ENCODE results near the gene GRK3.
"Not testable (repeated sequence)": the region's sequence is repeated elsewhere in the genome, so short reads cannot be mapped to it uniquely, and the experiment has no call there.

GRK3 gene

GRCh38 chr22:25531677-25532076 lies 32.8 kb upstream of the GRK3 start:
- not testable (repeated sequence) for DNase-seq; H3K4me1 ChIP-seq (ENCODE audit: control insufficient read depth in 1 of 2, insufficient read depth in 2 of 2, low read length in 2 of 2); H4K12ac ChIP-seq (ENCODE audit: low read depth, low read length); H3K4me3 ChIP-seq (ENCODE audit: low read depth, low read length); H3K4me2 ChIP-seq (ENCODE audit: low read length); H3K4ac ChIP-seq (ENCODE audit: low read depth, low read length); H3K27ac ChIP-seq (ENCODE audit: low read depth, low read length); H4K91ac ChIP-seq (ENCODE audit: low read depth, low read length); H2BK5ac ChIP-seq (ENCODE audit: low read depth, low read length, poor library complexity); H3K79me2 ChIP-seq (ENCODE audit: control insufficient read depth, insufficient read depth, low read length, poor library complexity); H3K9me3 ChIP-seq (ENCODE audit: insufficient read depth, low read depth, low read length); H3K14ac ChIP-seq (ENCODE audit: low read length); H3K27me3 ChIP-seq (ENCODE audit: insufficient read depth, low read length); H2AK5ac ChIP-seq (ENCODE audit: low read length); H4K8ac ChIP-seq (ENCODE audit: low read depth, low read length); H2BK120ac ChIP-seq (ENCODE audit: insufficient read depth, low read length, poor library complexity); H3K79me1 ChIP-seq (ENCODE audit: low read length); H2BK12ac ChIP-seq (ENCODE audit: low read length); H3K23ac ChIP-seq (ENCODE audit: low read length); H3K36me3 ChIP-seq (ENCODE audit: control insufficient read depth in 1 of 2, insufficient read depth in 2 of 2, low read length in 2 of 2); H3K9ac ChIP-seq (ENCODE audit: low read length); H3K18ac ChIP-seq (ENCODE audit: low read length); H2AFZ ChIP-seq (ENCODE audit: insufficient read depth, low read length, poor library complexity)
- no CpG with 5 or more reads among the region's 4 CpGs for WGBS (ENCODE audit: extremely low coverage, insufficient coverage, insufficient read length)

GRCh38 chr22:25534724-25535123 lies 29.8 kb upstream of the GRK3 start:
- Histone ChIP-seq H3K23ac (ENCODE audit: low read length) (no peak overlapping the region), H3K27ac (ENCODE audit: low read depth, low read length) (no peak overlapping the region), H4K12ac (ENCODE audit: low read depth, low read length) (no peak overlapping the region), H3K14ac (ENCODE audit: low read length) (no peak overlapping the region), H3K9me3 (ENCODE audit: insufficient read depth, low read depth, low read length) (no peaks in the 10 kb centered on the region), H3K18ac (ENCODE audit: low read length) (no peak overlapping the region), H3K79me2 (ENCODE audit: control insufficient read depth, insufficient read depth, low read length, poor library complexity) (no peaks in the 10 kb centered on the region), H2BK120ac (ENCODE audit: insufficient read depth, low read length, poor library complexity) (no peak overlapping the region), H3K79me1 (ENCODE audit: low read length) (no peaks in the 10 kb centered on the region), H3K4me1 (ENCODE audit: control insufficient read depth in 1 of 2, insufficient read depth in 2 of 2, low read length in 2 of 2) (no peaks in the 10 kb centered on the region), H2AK5ac (ENCODE audit: low read length) (no peak overlapping the region), H3K4ac (ENCODE audit: low read depth, low read length) (no peak overlapping the region), H3K4me2 (ENCODE audit: low read length) (no peak overlapping the region), H3K36me3 (ENCODE audit: control insufficient read depth in 1 of 2, insufficient read depth in 2 of 2, low read length in 2 of 2) (no peaks in the 10 kb centered on the region), H3K4me3 (ENCODE audit: low read depth, low read length) (no peak overlapping the region), H2BK5ac (ENCODE audit: low read depth, low read length, poor library complexity) (no peak overlapping the region), H2BK12ac (ENCODE audit: low read length) (no peak overlapping the region), H4K91ac (ENCODE audit: low read depth, low read length) (no peak overlapping the region), H3K9ac (ENCODE audit: low read length) (no peak overlapping the region), H4K8ac (ENCODE audit: low read depth, low read length) (no peak overlapping the region), H3K27me3 (ENCODE audit: insufficient read depth, low read length) (no peaks in the 10 kb centered on the region), H2AFZ (ENCODE audit: insufficient read depth, low read length, poor library complexity) (no peak overlapping the region)
- no CpG with 5 or more reads among the region's 3 CpGs for WGBS (ENCODE audit: extremely low coverage, insufficient coverage, insufficient read length)
- DNase-seq, result no peak

GRCh38 chr22:25536589-25536988 lies 27.9 kb upstream of the GRK3 start:
- Histone ChIP-seq H3K4ac (ENCODE audit: low read depth, low read length) (no peak overlapping the region), H2AK5ac (ENCODE audit: low read length) (no peak overlapping the region), H3K4me1 (ENCODE audit: control insufficient read depth in 1 of 2, insufficient read depth in 2 of 2, low read length in 2 of 2) (peaks cover 3 to 6% of the 10 kb centered on the region in 2 experiments), H3K23ac (ENCODE audit: low read length) (no peak overlapping the region), H3K9ac (ENCODE audit: low read length) (no peak overlapping the region), H2BK5ac (ENCODE audit: low read depth, low read length, poor library complexity) (no peak overlapping the region), H3K79me2 (ENCODE audit: control insufficient read depth, insufficient read depth, low read length, poor library complexity) (no peaks in the 10 kb centered on the region), H3K27me3 (ENCODE audit: insufficient read depth, low read length) (no peaks in the 10 kb centered on the region), H4K8ac (ENCODE audit: low read depth, low read length) (no peak overlapping the region), H3K36me3 (ENCODE audit: control insufficient read depth in 1 of 2, insufficient read depth in 2 of 2, low read length in 2 of 2) (no peaks in the 10 kb centered on the region), H4K91ac (ENCODE audit: low read depth, low read length) (no peak overlapping the region), H3K18ac (ENCODE audit: low read length) (no peak overlapping the region), H2BK12ac (ENCODE audit: low read length) (no peak overlapping the region), H4K12ac (ENCODE audit: low read depth, low read length) (no peak overlapping the region), H3K79me1 (ENCODE audit: low read length) (no peaks in the 10 kb centered on the region), H2AFZ (ENCODE audit: insufficient read depth, low read length, poor library complexity) (no peak overlapping the region), H3K4me3 (ENCODE audit: low read depth, low read length) (no peak overlapping the region), H2BK120ac (ENCODE audit: insufficient read depth, low read length, poor library complexity) (no peak overlapping the region), H3K14ac (ENCODE audit: low read length) (no peak overlapping the region), H3K27ac (ENCODE audit: low read depth, low read length) (no peak overlapping the region), H3K4me2 (ENCODE audit: low read length) (no peak overlapping the region), H3K9me3 (ENCODE audit: insufficient read depth, low read depth, low read length) (no peaks in the 10 kb centered on the region)
- no CpG with 5 or more reads among the region's 4 CpGs for WGBS (ENCODE audit: extremely low coverage, insufficient coverage, insufficient read length)
- DNase-seq, result no peak

GRCh38 chr22:25540166-25540907 lies 24.1 kb upstream of the GRK3 start:
- H3K4ac ChIP-seq (ENCODE audit: low read depth, low read length), result no peak overlapping the region
- H3K36me3 ChIP-seq (ENCODE audit: control insufficient read depth in 1 of 2, insufficient read depth in 2 of 2, low read length in 2 of 2), result no peaks in the 10 kb centered on the region
- DNase-seq, result peak; percentile 57 to 68
- H2BK12ac ChIP-seq (ENCODE audit: low read length), result no peak overlapping the region
- no peak overlapping the region for H3K27ac ChIP-seq (ENCODE audit: low read depth, low read length)
- H3K4me1 ChIP-seq (ENCODE audit: control insufficient read depth in 1 of 2, insufficient read depth in 2 of 2, low read length in 2 of 2), result peaks cover 3 to 6% of the 10 kb centered on the region in 2 experiments
- no peak overlapping the region for H3K23ac ChIP-seq (ENCODE audit: low read length)
- no peak overlapping the region for H3K14ac ChIP-seq (ENCODE audit: low read length)
- no peak overlapping the region for H4K12ac ChIP-seq (ENCODE audit: low read depth, low read length)
- H2AFZ ChIP-seq (ENCODE audit: insufficient read depth, low read length, poor library complexity), result no peak overlapping the region
- no peak overlapping the region for H3K18ac ChIP-seq (ENCODE audit: low read length)
- no peak overlapping the region for H4K8ac ChIP-seq (ENCODE audit: low read depth, low read length)
- no peak overlapping the region for H3K4me3 ChIP-seq (ENCODE audit: low read depth, low read length)
- no peak overlapping the region for H3K9ac ChIP-seq (ENCODE audit: low read length)
- H3K4me2 ChIP-seq (ENCODE audit: low read length), result no peak overlapping the region
- no peak overlapping the region for H2BK120ac ChIP-seq (ENCODE audit: insufficient read depth, low read length, poor library complexity)
- H2AK5ac ChIP-seq (ENCODE audit: low read length), result no peak overlapping the region
- WGBS (ENCODE audit: extremely low coverage, insufficient coverage, insufficient read length), result no CpG with 5 or more reads among the region's 3 CpGs
- H3K9me3 ChIP-seq (ENCODE audit: insufficient read depth, low read depth, low read length), result no peaks in the 10 kb centered on the region
- no peaks in the 10 kb centered on the region for H3K79me1 ChIP-seq (ENCODE audit: low read length)
- no peaks in the 10 kb centered on the region for H3K79me2 ChIP-seq (ENCODE audit: control insufficient read depth, insufficient read depth, low read length, poor library complexity)
- H2BK5ac ChIP-seq (ENCODE audit: low read depth, low read length, poor library complexity), result no peak overlapping the region
- H4K91ac ChIP-seq (ENCODE audit: low read depth, low read length), result no peak overlapping the region
- H3K27me3 ChIP-seq (ENCODE audit: insufficient read depth, low read length), result no peaks in the 10 kb centered on the region

Measured in trophoblast cell (in vitro differentiated cells and primary cell).